ENCODE measurements around the gene SEMA7A.

GRCh38 chr15:74442604-74443003, 8.8 kb upstream of the SEMA7A start:
- TF ChIP-seq CTCF (IDR thresholded peaks at IDR 0.05) (no peak), POLR2A (IDR thresholded peaks at IDR 0.05) (no peak), POLR2AphosphoS5 (IDR thresholded peaks at IDR 0.05; ENCODE audit: insufficient read depth in 1 of 2, low read depth in 1 of 2) (no peak)

Measured in vagina (tissue), 2 donors.